H54 (cell line): ENCODE results near the gene FGFR2.

Experiments
- DNase-seq: peaks from one replicate; pipeline ENCODE4 v3.0.0; 2011; ENCODE audit warnings: low spot score, mixed read lengths; ENCODE audit not compliant: insufficient read length
- FAIRE-seq: peaks from 3 replicates; lab custom pipeline; 2011; peaks lifted over from hg19 to GRCh38; lab: Jason Lieb, UNC
- POLR2A ChIP-seq: IDR thresholded peaks from 2 replicates; pipeline ENCODE4 v1.6.1; 2011; ENCODE audit warnings: low read depth, mild to moderate bottlenecking, low read length

Gene FGFR2

GRCh38 chr10:121454781-121455180, 143.5 kb downstream of the FGFR2 start:
- FAIRE-seq (no peak), DNase-seq (no peak)
- no peak for TF ChIP-seq POLR2A

GRCh38 chr10:121453160-121453559, 145.1 kb downstream of the FGFR2 start:
- no peak for TF ChIP-seq POLR2A
- FAIRE-seq, result no peak
- no peak for DNase-seq

GRCh38 chr10:121452581-121452980, 145.7 kb downstream of the FGFR2 start:
- no peak for TF ChIP-seq POLR2A
- FAIRE-seq, result no peak
- no peak for DNase-seq

GRCh38 chr10:121450247-121450646, 148.0 kb downstream of the FGFR2 start:
- no peak for TF ChIP-seq POLR2A
- FAIRE-seq (no peak), DNase-seq (no peak)

GRCh38 chr10:121449482-121449924, 148.7 kb downstream of the FGFR2 start:
- TF ChIP-seq POLR2A, result no peak
- FAIRE-seq (no peak), DNase-seq (no peak)

- TF ChIP-seq POLR2A, result no peak
- no peak for DNase-seq
- no peak for FAIRE-seq
Measured at GRCh38 chr10:121448766-121449421, 149.3 kb downstream of the FGFR2 start.

- DNase-seq (no peak), FAIRE-seq (no peak)
- no peak for TF ChIP-seq POLR2A
Measured at GRCh38 chr10:121444520-121445165, 153.6 kb downstream of the FGFR2 start.

- TF ChIP-seq POLR2A, result no peak
- DNase-seq, result no peak
- FAIRE-seq, result no peak
Measured at GRCh38 chr10:121442086-121442935, 155.9 kb downstream of the FGFR2 start.

GRCh38 chr10:121440461-121440860, 157.8 kb downstream of the FGFR2 start:
- no peak for FAIRE-seq
- TF ChIP-seq POLR2A, result no peak

GRCh38 chr10:121438333-121438732, 159.9 kb downstream of the FGFR2 start:
- DNase-seq (no peak), FAIRE-seq (no peak)
- TF ChIP-seq POLR2A, result no peak

More at GRCh38 chr10:121440461-121440860, 157.8 kb downstream of the FGFR2 start:
- no peak for DNase-seq

- TF ChIP-seq POLR2A, result no peak
- DNase-seq (no peak), FAIRE-seq (no peak)
Measured at GRCh38 chr10:121437596-121437995, 160.6 kb downstream of the FGFR2 start.

GRCh38 chr10:121436630-121437341, 161.5 kb downstream of the FGFR2 start:
- DNase-seq, result no peak
- TF ChIP-seq POLR2A, result no peak
- no peak for FAIRE-seq

GRCh38 chr10:121436281-121436629, 162.0 kb downstream of the FGFR2 start:
- TF ChIP-seq POLR2A, result no peak
- FAIRE-seq, result no peak
- no peak for DNase-seq
